GM06990 (cell line): ENCODE data around the gene PDE12.

Experiments used
- DNase-seq: peaks from one replicate; pipeline ENCODE4 v3.0.0-alpha.2; 2011; ENCODE audit not compliant: insufficient read length; ENCODE audit errors: extremely low read depth
- H3K27me3 ChIP-seq: replicated peaks from 2 replicates; pipeline ENCODE4 v1.6.0; 2011; ENCODE audit warnings: low read length; ENCODE audit not compliant: control insufficient read depth, insufficient read depth
- H3K36me3 ChIP-seq: 2 replicates; pipeline ENCODE4 v1.5.1; 2011; ENCODE audit warnings: low read length; ENCODE audit not compliant: control insufficient read depth, insufficient read depth
- H3K4me3 ChIP-seq: replicated peaks from 2 replicates; pipeline ENCODE4 v1.5.1; 2011; ENCODE audit warnings: low read depth, mild to moderate bottlenecking, control low read depth, low read length
- TF ChIP-seq, protein P1 (sequence below): IDR thresholded peaks from 2 replicates; pipeline ENCODE4 v1.5.1; 2011; ENCODE audit warnings: low read length, control low read depth, mild to moderate bottlenecking, inconsistent platforms; ENCODE audit not compliant: insufficient read depth, poor library complexity, severe bottlenecking

The PDE12 gene

DNA sequence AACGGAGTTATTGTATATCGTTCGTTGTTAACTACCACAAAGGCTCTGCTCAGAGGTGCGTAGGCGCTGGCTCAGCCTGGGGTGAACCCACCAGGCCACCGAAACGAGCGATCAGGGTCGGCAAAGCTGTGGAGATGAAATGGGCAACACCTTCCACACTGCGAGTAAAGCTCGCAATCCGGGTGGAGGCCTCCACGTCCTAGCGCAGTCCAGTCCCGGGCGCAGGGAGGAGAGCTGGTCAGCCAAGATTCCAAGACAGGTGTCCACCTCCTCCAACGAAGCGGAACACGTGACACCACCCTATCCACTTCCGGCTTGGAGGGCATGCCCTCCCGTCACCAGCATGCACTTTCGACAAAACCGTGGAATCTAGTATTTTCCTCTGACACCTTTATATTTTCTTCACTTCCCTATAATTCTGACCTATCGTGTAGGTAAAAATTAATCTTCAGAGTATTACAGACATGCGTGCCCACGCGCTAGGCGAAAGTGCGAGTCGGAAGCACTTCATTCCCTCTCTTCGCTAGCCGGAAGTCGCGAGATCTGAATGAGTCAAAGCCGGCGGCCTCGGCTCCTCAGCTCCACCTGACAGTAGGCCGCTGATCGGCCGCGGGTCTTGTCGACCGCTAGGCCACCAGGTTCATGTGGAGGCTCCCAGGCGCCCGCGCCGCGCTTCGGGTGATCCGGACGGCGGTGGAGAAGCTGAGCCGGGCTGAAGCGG, at the start of gene PDE12:
PDE12 (plus strand) TSS at position 537 of the 721 bp plus-strand sequence; CDS start at position 643, 106 bp downstream.
- Histone ChIP-seq H3K4me3 (peak within 1 kb of the TSS; percentile 82), H3K27me3 (no peaks in the 10 kb centered on the region), H3K36me3 (no peaks in the 10 kb centered on the region; the same call in none of the 2 replicates)
- TF ChIP-seq, protein P1, sequence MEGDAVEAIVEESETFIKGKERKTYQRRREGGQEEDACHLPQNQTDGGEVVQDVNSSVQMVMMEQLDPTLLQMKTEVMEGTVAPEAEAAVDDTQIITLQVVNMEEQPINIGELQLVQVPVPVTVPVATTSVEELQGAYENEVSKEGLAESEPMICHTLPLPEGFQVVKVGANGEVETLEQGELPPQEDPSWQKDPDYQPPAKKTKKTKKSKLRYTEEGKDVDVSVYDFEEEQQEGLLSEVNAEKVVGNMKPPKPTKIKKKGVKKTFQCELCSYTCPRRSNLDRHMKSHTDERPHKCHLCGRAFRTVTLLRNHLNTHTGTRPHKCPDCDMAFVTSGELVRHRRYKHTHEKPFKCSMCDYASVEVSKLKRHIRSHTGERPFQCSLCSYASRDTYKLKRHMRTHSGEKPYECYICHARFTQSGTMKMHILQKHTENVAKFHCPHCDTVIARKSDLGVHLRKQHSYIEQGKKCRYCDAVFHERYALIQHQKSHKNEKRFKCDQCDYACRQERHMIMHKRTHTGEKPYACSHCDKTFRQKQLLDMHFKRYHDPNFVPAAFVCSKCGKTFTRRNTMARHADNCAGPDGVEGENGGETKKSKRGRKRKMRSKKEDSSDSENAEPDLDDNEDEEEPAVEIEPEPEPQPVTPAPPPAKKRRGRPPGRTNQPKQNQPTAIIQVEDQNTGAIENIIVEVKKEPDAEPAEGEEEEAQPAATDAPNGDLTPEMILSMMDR: no peak
- peak; percentile 89 for DNase-seq

DNA sequence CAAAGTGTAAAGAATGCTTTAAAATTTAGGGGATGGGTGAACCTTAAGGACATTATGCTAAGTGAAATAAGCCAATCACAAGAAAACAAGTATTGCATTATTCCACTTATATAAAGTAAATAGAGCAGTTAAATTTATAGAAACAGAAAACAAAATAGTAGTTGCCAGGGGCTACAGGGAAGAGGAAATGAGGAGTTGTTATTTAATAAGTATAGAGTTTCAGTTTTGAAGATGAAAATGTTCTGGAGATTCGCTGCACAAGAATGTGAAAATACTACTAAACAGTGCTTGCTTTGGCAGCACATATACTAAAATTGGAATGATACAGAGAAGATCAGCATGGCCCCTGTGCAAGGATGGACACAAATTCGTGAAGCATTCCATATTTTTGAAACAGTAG, 43.9 kb upstream of the PDE12 start:
- DNase-seq: no peak

GRCh38 chr3:57518276-57518915, 37.7 kb upstream of the PDE12 start:
- TF ChIP-seq, protein P1: no peak
- H3K36me3 ChIP-seq: no peaks in the 10 kb centered on the region
- H3K27me3 ChIP-seq: no peaks in the 10 kb centered on the region
- H3K4me3 ChIP-seq: no peak overlapping the region
- DNase-seq: no peak

More for the DNA sequence above, 43.9 kb upstream of the PDE12 start:
- no peaks in the 10 kb centered on the region for H3K36me3 ChIP-seq
- no peaks in the 10 kb centered on the region for H3K27me3 ChIP-seq
- H3K4me3 ChIP-seq: no peak overlapping the region
- TF ChIP-seq, protein P1: no peak

- H3K4me3 ChIP-seq: no peak overlapping the region
- DNase-seq: no peak
- TF ChIP-seq, protein P1: no peak
- no peaks in the 10 kb centered on the region for H3K27me3 ChIP-seq
- H3K36me3 ChIP-seq: no peaks in the 10 kb centered on the region
These were observed 25.9 kb upstream of the PDE12 start for GRCh38 chr3:57530071-57530608.

- Histone ChIP-seq H3K27me3 (no peaks in the 10 kb centered on the region), H3K36me3 (no peaks in the 10 kb centered on the region), H3K4me3 (no peak overlapping the region)
- DNase-seq: no peak
- TF ChIP-seq, protein P1: no peak
These were observed 17.6 kb upstream of the PDE12 start for GRCh38 chr3:57538465-57538864.
